Measurements from ENCODE around the gene CACNG5. TPM values are rescaled to one million over a fixed set of nuclear protein-coding genes. Genes with fewer than 3 reads are reported as not detected.

CACNG5 gene
- polyA plus RNA-seq, 1 donor from 2014 or later = not detected

- Histone ChIP-seq H3K27ac (ENCODE audit: low read length) (no peak overlapping the region), H3K4me3 (ENCODE audit: low read length) (peak overlapping the region; percentile 10), H3F3A (ENCODE audit: insufficient read depth, low read length, poor library complexity, severe bottlenecking) (no peaks in the 10 kb centered on the region), H3K9me3 (ENCODE audit: low read length) (no peaks in the 10 kb centered on the region), H4K20me1 (ENCODE audit: insufficient read depth) (no peaks in the 10 kb centered on the region), H3K79me2 (replicated peaks; ENCODE audit: insufficient read depth, low read length) (no peaks in the 10 kb centered on the region), H3K4me2 (ENCODE audit: low read length) (no peak overlapping the region), H2AFZ (ENCODE audit: low read depth, low read length) (no peak overlapping the region), H3K9me2 (ENCODE audit: insufficient read depth, low read length) (no peaks in the 10 kb centered on the region), H3K9ac (ENCODE audit: low read length) (no peak overlapping the region), H3K27me3 (ENCODE audit: insufficient read depth, low read depth, low read length) (peaks cover 8% of the 10 kb centered on the region), H3K36me3 (ENCODE audit: insufficient read depth, low read length) (no peaks in the 10 kb centered on the region)
- TF ChIP-seq SMC3 (conservative IDR thresholded peaks at IDR 0.05; ENCODE audit: poor library complexity) = no peak
- TF ChIP-seq EZH2 (IDR thresholded peaks at IDR 0.05; ENCODE audit: borderline replicate concordance, insufficient read depth, low read length, poor library complexity, severe bottlenecking) = no peak
- TF ChIP-seq CTCF (IDR thresholded peaks at IDR 0.05; ENCODE audit: poor library complexity, severe bottlenecking) = no peak
- TF ChIP-seq REST (IDR thresholded peaks at IDR 0.05; ENCODE audit: borderline replicate concordance) = peak; percentile 19
- no peak for TF ChIP-seq RAD21 (conservative IDR thresholded peaks at IDR 0.05)
- no peak for TF ChIP-seq MXI1 (conservative IDR thresholded peaks at IDR 0.05; ENCODE audit: poor library complexity, severe bottlenecking)
- TF ChIP-seq POLR2AphosphoS5 (IDR thresholded peaks at IDR 0.05) = no peak
- TF ChIP-seq TAF1 (IDR thresholded peaks at IDR 0.05; ENCODE audit: low read depth) = no peak
- TF ChIP-seq EP300 (conservative IDR thresholded peaks at IDR 0.05; ENCODE audit: poor library complexity, severe bottlenecking) = no peak
These were observed 5.0 kb upstream of the CACNG5 start for GRCh38 chr17:66829883-66830282.

GRCh38 chr17:66830451-66830850 is 4.5 kb upstream of the CACNG5 start:
- Histone ChIP-seq H3F3A (ENCODE audit: insufficient read depth, low read length, poor library complexity, severe bottlenecking) (no peaks in the 10 kb centered on the region), H3K36me3 (ENCODE audit: insufficient read depth, low read length) (no peaks in the 10 kb centered on the region), H3K9me3 (ENCODE audit: low read length) (no peaks in the 10 kb centered on the region), H3K27me3 (ENCODE audit: insufficient read depth, low read depth, low read length) (peaks cover 13% of the 10 kb centered on the region), H3K9ac (ENCODE audit: low read length) (no peak overlapping the region), H3K4me2 (ENCODE audit: low read length) (no peak overlapping the region), H3K27ac (ENCODE audit: low read length) (peak overlapping the region; percentile 90), H3K4me3 (ENCODE audit: low read length) (peak overlapping the region; percentile 10), H2AFZ (ENCODE audit: low read depth, low read length) (no peak overlapping the region), H4K20me1 (ENCODE audit: insufficient read depth) (no peaks in the 10 kb centered on the region), H3K9me2 (ENCODE audit: insufficient read depth, low read length) (no peaks in the 10 kb centered on the region), H3K79me2 (replicated peaks; ENCODE audit: insufficient read depth, low read length) (no peaks in the 10 kb centered on the region)
- TF ChIP-seq SMC3 (conservative IDR thresholded peaks at IDR 0.05; ENCODE audit: poor library complexity) = no peak
- no peak for TF ChIP-seq EZH2 (IDR thresholded peaks at IDR 0.05; ENCODE audit: borderline replicate concordance, insufficient read depth, low read length, poor library complexity, severe bottlenecking)
- TF ChIP-seq REST (IDR thresholded peaks at IDR 0.05; ENCODE audit: borderline replicate concordance) = no peak
- no peak for TF ChIP-seq RAD21 (conservative IDR thresholded peaks at IDR 0.05)
- TF ChIP-seq EP300 (conservative IDR thresholded peaks at IDR 0.05; ENCODE audit: poor library complexity, severe bottlenecking) = no peak
- no peak for TF ChIP-seq CTCF (IDR thresholded peaks at IDR 0.05; ENCODE audit: poor library complexity, severe bottlenecking)
- no peak for TF ChIP-seq POLR2AphosphoS5 (IDR thresholded peaks at IDR 0.05)
- no peak for TF ChIP-seq TAF1 (IDR thresholded peaks at IDR 0.05; ENCODE audit: low read depth)
- no peak for TF ChIP-seq MXI1 (conservative IDR thresholded peaks at IDR 0.05; ENCODE audit: poor library complexity, severe bottlenecking)

Measured in neural cell (in vitro differentiated cells).